ENCODE data around the gene PALLD.

Gene PALLD

GRCh38 chr4:168849997-168850396, 353.1 kb downstream of the PALLD start:
- no peak for DNase-seq (ENCODE audit: low read depth in 2 of 2)

DNA sequence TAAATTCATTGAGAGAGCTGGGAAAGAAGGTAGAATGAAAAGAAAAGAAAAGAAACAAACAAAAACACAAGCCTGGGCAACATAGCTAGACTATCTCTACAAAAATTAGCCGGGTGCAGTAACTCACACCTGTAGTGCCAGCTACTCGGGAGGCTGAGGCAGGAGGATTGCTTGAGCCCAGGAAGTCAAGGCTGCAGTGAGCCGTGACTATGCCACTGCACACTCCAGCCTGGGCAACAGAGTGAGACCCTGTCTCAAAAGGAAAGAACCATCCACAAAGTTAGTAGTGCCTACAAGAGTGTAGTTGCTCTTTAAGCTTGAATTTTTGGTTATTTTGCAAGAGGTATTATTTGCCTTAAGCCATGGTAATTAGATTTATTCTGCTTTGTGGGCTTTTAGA, 355.5 kb downstream of the PALLD start:
- no peak for DNase-seq (ENCODE audit: low read depth in 2 of 2)

DNA sequence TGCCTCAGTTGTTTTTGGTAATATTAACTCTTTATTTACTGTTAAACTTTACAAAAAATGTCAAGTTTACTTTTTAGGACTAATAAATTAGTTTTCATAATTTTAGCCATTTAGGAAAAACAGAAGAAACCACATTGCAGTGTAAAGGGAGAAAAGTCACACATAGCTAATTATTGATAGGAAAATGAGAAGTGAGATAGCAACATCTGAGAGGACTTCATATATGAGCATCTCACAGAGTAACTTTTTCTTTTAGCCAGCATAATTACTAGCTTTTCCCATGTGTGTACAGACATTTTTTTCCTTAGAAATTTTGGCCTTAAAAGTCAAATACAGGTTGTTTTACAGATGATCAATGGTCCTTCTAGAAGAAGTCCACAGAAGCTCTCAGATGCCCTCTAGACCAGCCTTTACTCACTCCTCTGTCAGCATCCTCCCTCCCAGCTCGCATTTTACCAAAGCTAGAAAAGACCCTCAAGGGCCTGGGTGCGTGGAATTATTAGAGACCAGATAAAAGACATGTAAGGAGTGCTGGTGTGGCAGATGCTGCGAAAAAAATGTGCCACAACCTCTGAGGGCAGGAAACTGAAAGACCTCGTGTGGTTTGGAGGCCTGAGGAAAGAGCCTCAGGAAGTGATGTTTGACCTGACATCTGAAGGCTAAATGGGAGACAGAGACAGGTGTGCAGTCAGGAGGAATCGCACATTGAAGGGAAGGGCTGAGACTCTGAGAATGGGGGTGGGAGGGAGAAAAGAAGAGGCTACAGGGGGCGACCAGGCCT, 356.3 kb downstream of the PALLD start:
- DNase-seq (ENCODE audit: low read depth in 2 of 2), result no peak

- DNase-seq (ENCODE audit: low read depth in 2 of 2), result no peak
Measured at GRCh38 chr4:168853770-168854169, 356.9 kb downstream of the PALLD start.

- DNase-seq (ENCODE audit: low read depth in 2 of 2), result no peak
Measured at GRCh38 chr4:168854350-168854921, 357.6 kb downstream of the PALLD start.

- DNase-seq (ENCODE audit: low read depth in 2 of 2), result no peak
Measured at GRCh38 chr4:168856312-168856711, 359.5 kb downstream of the PALLD start.

- DNase-seq (ENCODE audit: low read depth in 2 of 2), result no peak
Measured at GRCh38 chr4:168857009-168857408, 360.2 kb downstream of the PALLD start.

DNA sequence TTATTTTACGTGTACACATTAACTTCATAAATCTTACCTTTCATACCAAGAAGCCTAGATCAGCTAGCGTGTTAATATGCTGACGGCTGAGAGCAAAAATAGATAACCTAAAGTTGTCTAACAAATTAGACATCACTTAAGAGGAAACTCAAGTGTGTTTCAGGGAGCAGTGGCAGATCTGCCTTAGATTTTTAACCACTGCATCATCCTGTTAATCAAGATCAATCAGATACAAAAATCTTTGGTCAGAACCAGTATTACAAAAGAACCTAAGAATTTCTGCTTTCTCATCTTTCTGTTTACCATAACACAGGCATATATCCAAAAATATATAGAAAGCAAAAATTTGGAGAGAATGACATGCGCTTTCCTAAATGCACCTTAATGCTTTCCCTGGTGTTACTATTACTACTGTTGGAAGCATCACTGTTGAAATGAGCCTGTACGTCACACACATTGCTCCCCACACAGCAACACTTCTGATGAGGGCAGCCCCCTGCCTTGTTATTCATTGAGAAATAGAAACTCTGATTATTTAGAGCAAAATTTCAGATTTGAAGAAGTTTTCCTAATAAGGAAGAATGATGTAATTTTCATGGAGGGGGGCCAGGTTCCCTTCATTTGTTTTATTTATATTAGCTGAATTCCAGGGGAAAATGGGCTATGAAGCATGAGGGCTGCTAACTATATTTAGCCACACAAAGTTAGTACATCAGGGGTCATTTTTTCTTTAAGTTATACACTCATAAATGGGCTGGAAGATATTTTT, 360.9 kb downstream of the PALLD start:
- no peak for DNase-seq (ENCODE audit: low read depth in 2 of 2)

DNA sequence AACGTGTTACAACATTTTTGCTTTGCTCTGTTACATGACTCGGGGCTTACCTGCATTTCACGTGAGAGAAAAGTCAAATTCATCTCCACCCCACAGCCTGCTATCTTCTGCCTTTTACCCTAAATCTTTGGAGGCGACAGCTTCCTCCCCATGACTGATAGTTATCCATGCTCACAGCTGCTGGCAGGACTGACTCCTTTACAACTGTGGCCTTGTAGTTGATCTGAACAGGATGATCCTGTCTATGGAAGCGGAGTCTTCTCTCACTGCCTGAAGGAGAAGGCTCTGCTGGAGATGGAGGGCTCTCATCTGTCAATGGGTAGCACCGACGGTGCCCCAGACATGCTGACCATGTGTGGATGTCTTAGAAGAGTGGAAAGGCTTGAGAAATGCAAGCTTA, 362.2 kb downstream of the PALLD start:
- DNase-seq (ENCODE audit: low read depth in 2 of 2), result no peak

- DNase-seq (ENCODE audit: low read depth in 2 of 2), result no peak
Measured at GRCh38 chr4:168859888-168860694, 363.2 kb downstream of the PALLD start.

GRCh38 chr4:168860827-168861226, 364.0 kb downstream of the PALLD start:
- DNase-seq (ENCODE audit: low read depth in 2 of 2), result no peak

DNA sequence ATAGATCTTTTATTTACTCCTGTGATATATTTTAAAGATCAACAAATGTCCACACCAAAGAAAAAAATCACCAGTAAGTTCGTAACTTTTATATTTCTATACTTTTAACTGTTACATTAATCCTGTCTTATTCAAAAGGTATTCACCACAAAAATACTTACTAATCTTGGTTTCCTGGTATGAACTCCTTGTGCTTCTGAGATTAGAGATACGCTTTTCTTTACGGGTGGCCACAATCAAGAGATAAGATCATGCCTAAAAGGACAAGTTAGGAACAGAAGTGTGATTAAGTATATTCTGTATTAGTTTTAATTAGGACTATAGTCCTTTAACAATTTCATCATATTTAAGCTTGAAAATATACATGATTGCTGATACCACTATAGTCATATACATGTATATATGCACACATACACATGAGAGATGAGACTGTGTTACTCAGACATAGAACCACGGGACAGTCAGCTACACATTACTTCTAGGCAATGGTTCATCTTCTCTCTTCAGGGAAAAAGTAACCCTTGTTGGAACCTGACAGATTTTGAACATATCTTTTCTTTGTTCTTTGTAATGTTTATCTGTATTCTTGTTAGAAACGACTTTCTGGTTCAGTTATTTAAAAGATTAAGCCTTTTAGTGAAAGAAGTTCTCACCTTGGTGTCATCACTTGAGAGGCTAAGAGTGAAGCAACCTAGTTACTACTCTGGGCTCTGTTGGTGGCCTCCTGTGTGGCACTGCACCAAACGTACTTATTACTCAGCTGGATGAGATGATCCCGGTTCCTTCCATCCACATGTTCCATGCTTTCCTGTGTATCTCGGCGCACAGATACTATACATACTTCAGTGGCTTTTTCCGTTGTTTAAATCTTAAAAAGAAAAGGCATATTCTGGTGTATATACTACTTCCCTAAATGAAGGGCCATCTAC, 367.1 kb downstream of the PALLD start:
- DNase-seq (ENCODE audit: low read depth in 2 of 2), result no peak

GRCh38 chr4:168864821-168865541, 368.1 kb downstream of the PALLD start:
- DNase-seq (ENCODE audit: low read depth in 2 of 2), result no peak

DNA sequence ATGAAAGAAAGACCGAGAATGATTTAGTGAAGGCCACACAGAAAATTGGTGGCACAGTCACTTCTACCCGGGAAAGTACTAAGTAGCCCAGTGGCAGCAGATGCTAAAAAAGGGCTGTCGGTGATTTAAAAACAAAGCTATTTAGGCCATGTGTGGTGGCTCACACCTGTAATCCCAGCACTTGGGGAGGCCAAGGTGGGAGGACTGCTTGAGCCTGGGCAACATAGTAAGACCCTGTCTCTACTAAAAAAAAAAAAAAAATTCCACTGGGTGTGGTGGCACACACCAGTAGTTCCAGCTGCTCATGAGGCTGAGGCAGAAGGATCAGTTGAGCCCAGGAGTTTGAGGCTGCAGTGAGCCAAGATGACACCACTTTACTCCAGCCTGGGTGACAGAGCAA, 369.0 kb downstream of the PALLD start:
- no peak for DNase-seq (ENCODE audit: low read depth in 2 of 2)

GRCh38 chr4:168866635-168867034, 369.8 kb downstream of the PALLD start:
- DNase-seq (ENCODE audit: low read depth in 2 of 2), result no peak

DNA sequence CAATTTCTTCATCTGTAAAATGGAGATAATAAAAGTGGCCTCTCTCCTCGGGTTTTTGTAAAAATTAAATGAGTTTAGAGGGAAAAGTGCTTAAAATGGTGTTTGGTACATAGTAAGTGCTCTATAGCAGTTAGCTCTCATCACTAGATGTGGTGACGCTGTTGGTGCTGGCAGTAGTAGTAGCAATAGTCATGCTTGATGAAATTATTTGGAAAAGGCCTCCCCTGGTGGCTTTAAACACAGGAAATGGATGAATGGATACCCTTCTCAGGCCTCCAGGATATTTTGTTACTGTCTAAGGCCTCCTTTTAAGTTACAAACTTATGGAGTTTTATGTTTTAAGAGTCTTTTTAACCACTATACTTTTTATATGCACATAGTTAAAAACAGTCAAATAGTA, 370.3 kb downstream of the PALLD start:
- no peak for DNase-seq (ENCODE audit: low read depth in 2 of 2)

GRCh38 chr4:168868044-168868781, 371.4 kb downstream of the PALLD start:
- no peak for DNase-seq (ENCODE audit: low read depth in 2 of 2)

DNA sequence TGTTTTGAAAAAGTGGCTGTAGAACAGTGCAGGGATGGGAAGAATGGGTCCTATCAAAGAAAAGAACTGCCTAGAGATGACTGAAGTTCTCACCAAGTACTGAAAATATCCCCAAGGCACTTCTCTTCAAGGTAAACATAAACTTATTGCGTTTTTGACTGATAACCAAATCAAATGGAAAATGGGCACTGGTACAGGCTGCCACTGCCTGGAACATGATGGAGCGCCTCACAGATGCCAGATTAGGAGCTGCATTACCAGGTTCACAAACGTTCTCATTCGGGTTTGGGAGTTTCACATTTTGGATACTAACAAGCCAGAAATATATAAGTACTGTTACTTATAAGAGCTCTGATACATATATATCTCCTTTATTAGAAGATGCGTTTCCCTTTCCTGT, 371.9 kb downstream of the PALLD start:
- no peak for DNase-seq (ENCODE audit: low read depth in 2 of 2)

GRCh38 chr4:168870004-168870403, 373.2 kb downstream of the PALLD start:
- no peak for DNase-seq (ENCODE audit: low read depth in 2 of 2)

- DNase-seq (ENCODE audit: low read depth in 2 of 2), result no peak
Measured at GRCh38 chr4:168871632-168872031, 374.8 kb downstream of the PALLD start.
